ENCODE results near the gene CTDP1.

CTDP1 gene

DNA sequence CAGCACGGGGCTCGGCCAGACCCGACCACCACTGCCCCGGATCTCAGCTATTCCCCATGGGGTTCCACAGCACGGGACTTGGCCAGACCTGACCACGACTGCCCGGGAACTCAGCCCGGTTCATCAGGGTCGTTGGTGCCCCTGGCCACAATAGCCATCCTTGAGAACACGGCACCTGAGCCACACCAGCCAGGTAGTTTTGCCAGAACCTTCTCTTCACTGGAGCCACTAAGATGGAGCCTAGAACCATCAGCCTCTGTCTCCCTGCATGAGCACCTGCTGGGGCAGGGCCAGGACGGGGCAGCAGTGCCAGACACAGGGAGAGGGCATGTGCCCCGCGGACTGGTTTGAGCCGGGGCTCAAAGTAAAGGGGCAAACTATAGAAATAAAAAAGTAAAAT lies 106.7 kb downstream of the CTDP1 start:
- H3K4me1 ChIP-seq (ENCODE audit: insufficient read depth, low read length, severe bottlenecking): peaks cover 17% of the 10 kb centered on the region
- H3K79me2 ChIP-seq (ENCODE audit: insufficient read depth, low read length): no peaks in the 10 kb centered on the region
- TF ChIP-seq EZH2 (IDR thresholded peaks at IDR 0.05; ENCODE audit: borderline replicate concordance, low read length): no peak
- TF ChIP-seq, protein P1, sequence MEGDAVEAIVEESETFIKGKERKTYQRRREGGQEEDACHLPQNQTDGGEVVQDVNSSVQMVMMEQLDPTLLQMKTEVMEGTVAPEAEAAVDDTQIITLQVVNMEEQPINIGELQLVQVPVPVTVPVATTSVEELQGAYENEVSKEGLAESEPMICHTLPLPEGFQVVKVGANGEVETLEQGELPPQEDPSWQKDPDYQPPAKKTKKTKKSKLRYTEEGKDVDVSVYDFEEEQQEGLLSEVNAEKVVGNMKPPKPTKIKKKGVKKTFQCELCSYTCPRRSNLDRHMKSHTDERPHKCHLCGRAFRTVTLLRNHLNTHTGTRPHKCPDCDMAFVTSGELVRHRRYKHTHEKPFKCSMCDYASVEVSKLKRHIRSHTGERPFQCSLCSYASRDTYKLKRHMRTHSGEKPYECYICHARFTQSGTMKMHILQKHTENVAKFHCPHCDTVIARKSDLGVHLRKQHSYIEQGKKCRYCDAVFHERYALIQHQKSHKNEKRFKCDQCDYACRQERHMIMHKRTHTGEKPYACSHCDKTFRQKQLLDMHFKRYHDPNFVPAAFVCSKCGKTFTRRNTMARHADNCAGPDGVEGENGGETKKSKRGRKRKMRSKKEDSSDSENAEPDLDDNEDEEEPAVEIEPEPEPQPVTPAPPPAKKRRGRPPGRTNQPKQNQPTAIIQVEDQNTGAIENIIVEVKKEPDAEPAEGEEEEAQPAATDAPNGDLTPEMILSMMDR (IDR thresholded peaks at IDR 0.05; ENCODE audit: low read length): no peak
- no peak overlapping the region for H3K9ac ChIP-seq (ENCODE audit: low read length)
- H3K4me2 ChIP-seq (ENCODE audit: low read length): no peak overlapping the region
- no peaks in the 10 kb centered on the region for H3F3A ChIP-seq (ENCODE audit: insufficient read depth, low read length)
- H4K20me1 ChIP-seq (ENCODE audit: insufficient read depth, low read length): no peaks in the 10 kb centered on the region
- peaks cover 12% of the 10 kb centered on the region; the same call in 1 of the 2 replicates for H3K27me3 ChIP-seq (ENCODE audit: insufficient read depth, low read length)
- no peak overlapping the region for H3K27ac ChIP-seq (ENCODE audit: low read depth, low read length, poor library complexity, severe bottlenecking)
- no peak overlapping the region for H2AFZ ChIP-seq (ENCODE audit: low read length)
- no peaks in the 10 kb centered on the region for H3K9me2 ChIP-seq (ENCODE audit: low read depth, low read length)
- no peaks in the 10 kb centered on the region for H3K9me3 ChIP-seq (ENCODE audit: low read length)
- no peaks in the 10 kb centered on the region for H3K36me3 ChIP-seq (ENCODE audit: insufficient read depth, low read length)
- no peak overlapping the region for H3K4me3 ChIP-seq (ENCODE audit: low read depth, low read length, poor library complexity, severe bottlenecking)

DNA sequence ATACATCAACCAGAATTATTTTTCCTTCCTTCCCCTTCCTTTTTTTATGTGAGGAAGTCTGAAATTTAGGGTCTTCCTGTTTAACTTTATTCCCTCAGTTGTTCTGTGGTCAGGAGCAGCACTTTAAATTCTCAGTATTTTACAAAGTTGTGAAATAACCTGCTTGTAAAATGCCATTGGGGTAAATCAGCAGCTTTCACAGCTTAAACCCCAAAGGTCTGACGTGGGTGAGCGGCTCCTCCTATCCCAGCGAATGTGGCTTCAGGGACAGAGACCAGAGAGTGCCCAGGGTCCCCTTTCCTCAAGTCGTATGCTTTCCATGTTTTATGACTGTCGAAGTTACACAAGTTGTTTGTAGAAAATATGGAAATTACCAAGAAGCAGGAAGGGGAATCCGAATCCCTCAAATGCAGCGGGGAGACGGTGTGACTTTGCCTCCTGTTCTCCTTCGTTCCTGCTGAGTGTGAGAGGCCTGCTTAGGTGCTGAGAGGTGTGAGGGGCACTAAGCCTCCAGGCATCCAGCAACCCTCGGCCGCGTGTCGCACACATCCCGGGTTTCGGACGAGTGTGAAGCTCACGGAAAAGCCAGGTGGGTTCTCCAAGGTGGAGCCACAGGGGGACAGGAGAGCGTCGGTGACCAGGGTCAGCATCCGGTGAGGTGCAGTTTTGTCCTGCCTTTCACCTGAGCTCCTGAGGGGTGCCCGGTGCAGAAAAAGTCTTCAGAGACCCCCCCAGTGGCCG lies 107.4 kb downstream of the CTDP1 start:
- TF ChIP-seq, protein P1 (IDR thresholded peaks at IDR 0.05; ENCODE audit: low read length): no peak
- TF ChIP-seq EZH2 (IDR thresholded peaks at IDR 0.05; ENCODE audit: borderline replicate concordance, low read length): no peak
- Histone ChIP-seq H3K36me3 (ENCODE audit: insufficient read depth, low read length) (no peaks in the 10 kb centered on the region), H3K4me2 (ENCODE audit: low read length) (no peak overlapping the region), H2AFZ (ENCODE audit: low read length) (no peak overlapping the region), H3K9ac (ENCODE audit: low read length) (no peak overlapping the region), H3K27ac (ENCODE audit: low read depth, low read length, poor library complexity, severe bottlenecking) (no peak overlapping the region), H3K9me3 (ENCODE audit: low read length) (no peaks in the 10 kb centered on the region), H3F3A (ENCODE audit: insufficient read depth, low read length) (no peaks in the 10 kb centered on the region), H3K79me2 (ENCODE audit: insufficient read depth, low read length) (no peaks in the 10 kb centered on the region), H3K27me3 (ENCODE audit: insufficient read depth, low read length) (peaks cover 12% of the 10 kb centered on the region; the same call in 1 of the 2 replicates), H4K20me1 (ENCODE audit: insufficient read depth, low read length) (no peaks in the 10 kb centered on the region), H3K4me3 (ENCODE audit: low read depth, low read length, poor library complexity, severe bottlenecking) (no peak overlapping the region), H3K4me1 (ENCODE audit: insufficient read depth, low read length, severe bottlenecking) (peaks cover 21% of the 10 kb centered on the region), H3K9me2 (ENCODE audit: low read depth, low read length) (no peaks in the 10 kb centered on the region)

DNA sequence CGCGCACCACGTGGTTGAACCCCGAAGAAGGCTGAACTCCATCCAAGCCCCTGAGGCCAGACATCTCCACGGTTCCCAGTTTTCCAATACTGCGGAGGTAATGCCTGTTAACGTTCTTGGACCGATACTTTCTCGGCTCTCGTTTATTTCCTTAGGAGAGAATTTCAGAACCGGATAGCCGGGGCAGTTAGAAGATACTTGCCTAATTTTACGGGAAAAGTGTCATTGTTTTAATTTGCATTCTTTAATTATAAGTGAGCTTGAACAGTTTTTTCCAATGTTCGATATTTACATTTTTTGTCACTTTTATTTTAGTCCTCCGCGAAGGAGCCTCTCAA lies 107.9 kb downstream of the CTDP1 start:
- no peaks in the 10 kb centered on the region for H3F3A ChIP-seq (ENCODE audit: insufficient read depth, low read length)
- H3K4me2 ChIP-seq (ENCODE audit: low read length): no peak overlapping the region
- TF ChIP-seq, protein P1 (IDR thresholded peaks at IDR 0.05; ENCODE audit: low read length): no peak
- TF ChIP-seq EZH2 (IDR thresholded peaks at IDR 0.05; ENCODE audit: borderline replicate concordance, low read length): no peak
- peaks cover 25% of the 10 kb centered on the region for H3K4me1 ChIP-seq (ENCODE audit: insufficient read depth, low read length, severe bottlenecking)
- no peak overlapping the region for H2AFZ ChIP-seq (ENCODE audit: low read length)
- peaks cover 12% of the 10 kb centered on the region; the same call in 1 of the 2 replicates for H3K27me3 ChIP-seq (ENCODE audit: insufficient read depth, low read length)
- no peaks in the 10 kb centered on the region for H3K36me3 ChIP-seq (ENCODE audit: insufficient read depth, low read length)
- H3K9me2 ChIP-seq (ENCODE audit: low read depth, low read length): no peaks in the 10 kb centered on the region
- no peaks in the 10 kb centered on the region for H3K9me3 ChIP-seq (ENCODE audit: low read length)
- no peak overlapping the region for H3K27ac ChIP-seq (ENCODE audit: low read depth, low read length, poor library complexity, severe bottlenecking)
- H4K20me1 ChIP-seq (ENCODE audit: insufficient read depth, low read length): no peaks in the 10 kb centered on the region
- H3K4me3 ChIP-seq (ENCODE audit: low read depth, low read length, poor library complexity, severe bottlenecking): no peak overlapping the region
- no peaks in the 10 kb centered on the region for H3K79me2 ChIP-seq (ENCODE audit: insufficient read depth, low read length)
- no peak overlapping the region for H3K9ac ChIP-seq (ENCODE audit: low read length)

Data from OCI-LY1 (cell line).